PC-9 (cell line): ENCODE data around the gene OSBPL8. TPM values are rescaled to one million over a fixed set of nuclear protein-coding genes. Genes with fewer than 3 reads are reported as not detected.

Source experiments
- BruUV-seq: library from RNA; stranded (reverse); fragments of 400-500 nt; replicated peaks from 2 replicates; lab custom pipeline; 2021; lab: Mats Ljungman, UMichigan
- CTCF ChIA-PET: fragments of 300-600 bp; sonication (Branson Sonifier 250); formaldehyde crosslinking; loops from one replicate; lab custom pipeline; 2022; ENCODE audit warnings: antibody characterized with exemption; lab: Charles Lee
- POLR2A ChIA-PET: fragments of 300-600 bp; sonication (Branson Sonifier 250); formaldehyde crosslinking; loops from one replicate; lab custom pipeline; 2022; ENCODE audit warnings: antibody characterized with exemption; ENCODE audit not compliant: unreplicated experiment; lab: Charles Lee
- DNase-seq, 2 experiments: peaks; one replicate each; pipeline versions ENCODE4 v3.0.0 to v3.0.0-alpha.2; 2015 to 2022; ENCODE audit warnings: mixed read lengths in 1 of 2
- H2AFZ ChIP-seq: fragments of 200-600 bp; sonication (generic); 2 replicates; pipeline ENCODE4 v1.8.1; 2017; ENCODE audit warnings: antibody characterized with exemption
- H3F3A ChIP-seq: fragments of 200-600 bp; sonication (generic); 2 replicates; pipeline ENCODE4 v1.8.1; 2017; ENCODE audit warnings: antibody characterized with exemption, mild to moderate bottlenecking, low read depth; ENCODE audit not compliant: insufficient read depth
- H3K27ac ChIP-seq: fragments of 200-600 bp; sonication (generic); 2 replicates; pipeline ENCODE4 v1.6.1; 2016; ENCODE audit warnings: mixed run types
- H3K27me3 ChIP-seq: fragments of 200-600 bp; sonication (generic); 2 replicates; pipeline ENCODE4 v1.6.1; 2016; ENCODE audit warnings: low read depth, mixed run types; ENCODE audit not compliant: insufficient read depth
- H3K36me3 ChIP-seq: fragments of 200-600 bp; sonication (generic); 2 replicates; pipeline ENCODE4 v1.6.1; 2016; ENCODE audit warnings: low read depth, mixed run types
- H3K4me1 ChIP-seq: fragments of 200-600 bp; sonication (generic); replicated peaks from 2 replicates; pipeline ENCODE4 v1.6.1; 2016; ENCODE audit warnings: mixed run types; ENCODE audit not compliant: insufficient read depth
- H3K4me2 ChIP-seq: fragments of 200-600 bp; sonication (generic); 2 replicates; pipeline ENCODE4 v1.6.1; 2017; ENCODE audit warnings: mixed run types
- H3K4me3 ChIP-seq: fragments of 200-600 bp; sonication (generic); 2 replicates; pipeline ENCODE4 v1.6.1; 2016; ENCODE audit warnings: mixed run types
- H3K79me2 ChIP-seq: fragments of 200-600 bp; sonication (generic); 2 replicates; pipeline ENCODE4 v1.6.1; 2017; ENCODE audit warnings: low read depth, mixed run types
- H3K9me2 ChIP-seq: fragments of 200-600 bp; sonication (generic); 2 replicates; pipeline ENCODE4 v1.8.1; 2017; ENCODE audit warnings: mild to moderate bottlenecking; ENCODE audit not compliant: insufficient read depth
- H3K9me3 ChIP-seq: fragments of 200-600 bp; sonication (generic); 2 replicates; pipeline ENCODE4 v1.8.1; 2016; ENCODE audit warnings: low read depth; ENCODE audit not compliant: insufficient read depth
- H4K20me1 ChIP-seq: fragments of 200-600 bp; sonication (generic); 2 replicates; pipeline ENCODE4 v1.8.1; 2017; ENCODE audit not compliant: insufficient read depth
- EZH2 ChIP-seq: fragments of 200-600 bp; sonication (generic); IDR thresholded peaks from 2 replicates; pipeline ENCODE4 v1.8.0; 2017; ENCODE audit warnings: antibody characterized with exemption, low read depth
- intact Hi-C: fragments of 100-400 bp; cut with micrococcal nuclease; formaldehyde crosslinking; loops from one replicate; pipeline ENCODE4 v1.10.0; 2022; ENCODE audit not compliant: unreplicated experiment
- total RNA-seq: library from RNA; stranded (reverse); gene quantifications from 2 replicates; pipeline ENCODE4 v1.2.3, GENCODE V29; 2021
- TF ChIP-seq, protein P1 (sequence below): fragments of 200-600 bp; sonication (generic); conservative IDR thresholded peaks from 2 replicates; pipeline ENCODE4 v1.6.1; 2017; ENCODE audit warnings: mixed run types, antibody characterized with exemption, mild to moderate bottlenecking, moderate library complexity

Gene OSBPL8
- total RNA-seq, 1 experiment from 2014 or later = 53.2 TPM

DNA sequence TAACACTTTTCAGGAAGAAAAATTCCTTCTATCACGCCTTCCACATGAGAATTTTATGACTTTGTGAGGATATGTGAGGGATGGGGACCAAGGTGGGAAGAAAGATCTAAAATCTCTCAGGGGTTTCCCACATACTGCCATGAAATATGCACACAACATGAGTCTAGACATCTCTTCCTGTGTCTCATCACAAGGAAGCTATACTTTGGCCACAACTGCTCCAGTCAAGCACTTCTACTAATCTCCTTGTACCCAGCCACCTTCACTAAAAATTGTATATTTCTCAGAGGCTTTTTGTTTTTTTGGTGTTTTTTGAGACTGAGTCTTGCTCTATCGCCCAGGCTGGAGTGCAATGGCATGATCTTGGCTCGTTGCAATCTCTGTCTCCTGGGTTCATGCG lies 3.2 kb downstream of the OSBPL8 start:
- no peaks in the 10 kb centered on the region; the same call in 1 of the 2 replicates for H4K20me1 ChIP-seq
- ChIA-PET POLR2A (no interaction called here), CTCF (no interaction called here)
- no peak overlapping the region for H3K4me3 ChIP-seq
- H3K9me3 ChIP-seq = no peaks in the 10 kb centered on the region
- TSS peak; percentile 4 for BruUV-seq
- no peaks in the 10 kb centered on the region for H3F3A ChIP-seq
- peaks cover 68% of the 10 kb centered on the region for H3K79me2 ChIP-seq
- no peak overlapping the region for H3K27ac ChIP-seq
- peaks cover 10% of the 10 kb centered on the region; the same call in 1 of the 2 replicates for H3K4me1 ChIP-seq
- H3K9me2 ChIP-seq = no peaks in the 10 kb centered on the region
- no peak for DNase-seq
- no peaks in the 10 kb centered on the region for H3K36me3 ChIP-seq
- H3K4me2 ChIP-seq = no peak overlapping the region
- TF ChIP-seq, protein P1, sequence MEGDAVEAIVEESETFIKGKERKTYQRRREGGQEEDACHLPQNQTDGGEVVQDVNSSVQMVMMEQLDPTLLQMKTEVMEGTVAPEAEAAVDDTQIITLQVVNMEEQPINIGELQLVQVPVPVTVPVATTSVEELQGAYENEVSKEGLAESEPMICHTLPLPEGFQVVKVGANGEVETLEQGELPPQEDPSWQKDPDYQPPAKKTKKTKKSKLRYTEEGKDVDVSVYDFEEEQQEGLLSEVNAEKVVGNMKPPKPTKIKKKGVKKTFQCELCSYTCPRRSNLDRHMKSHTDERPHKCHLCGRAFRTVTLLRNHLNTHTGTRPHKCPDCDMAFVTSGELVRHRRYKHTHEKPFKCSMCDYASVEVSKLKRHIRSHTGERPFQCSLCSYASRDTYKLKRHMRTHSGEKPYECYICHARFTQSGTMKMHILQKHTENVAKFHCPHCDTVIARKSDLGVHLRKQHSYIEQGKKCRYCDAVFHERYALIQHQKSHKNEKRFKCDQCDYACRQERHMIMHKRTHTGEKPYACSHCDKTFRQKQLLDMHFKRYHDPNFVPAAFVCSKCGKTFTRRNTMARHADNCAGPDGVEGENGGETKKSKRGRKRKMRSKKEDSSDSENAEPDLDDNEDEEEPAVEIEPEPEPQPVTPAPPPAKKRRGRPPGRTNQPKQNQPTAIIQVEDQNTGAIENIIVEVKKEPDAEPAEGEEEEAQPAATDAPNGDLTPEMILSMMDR = no peak
- TF ChIP-seq EZH2 = no peak
- intact Hi-C loops = no loop called here
- H2AFZ ChIP-seq = no peak overlapping the region
- H3K27me3 ChIP-seq = no peaks in the 10 kb centered on the region

DNA sequence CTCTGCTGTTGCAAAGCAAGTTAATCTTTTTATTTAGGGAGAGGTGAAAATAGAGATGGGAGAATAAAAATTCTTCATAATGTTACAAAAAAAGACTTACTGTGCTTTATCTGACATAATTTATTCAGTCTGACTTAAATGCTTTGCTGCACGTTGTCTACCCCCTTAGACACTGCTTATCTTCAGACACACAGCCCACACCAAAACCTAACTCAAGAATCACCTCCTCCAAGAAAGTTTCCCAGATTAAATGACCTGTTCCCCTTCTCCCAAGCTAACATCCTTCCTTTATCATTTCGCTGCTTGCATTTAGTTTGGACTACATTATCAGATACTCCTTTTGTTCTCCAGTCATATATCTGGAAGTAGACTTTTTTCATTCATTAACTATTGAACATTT lies 3.8 kb downstream of the OSBPL8 start:
- Histone ChIP-seq H3K9me2 (no peaks in the 10 kb centered on the region), H3K27me3 (no peaks in the 10 kb centered on the region), H3K4me3 (no peak overlapping the region), H3K36me3 (no peaks in the 10 kb centered on the region), H4K20me1 (no peaks in the 10 kb centered on the region; the same call in 1 of the 2 replicates), H3F3A (no peaks in the 10 kb centered on the region), H3K27ac (no peak overlapping the region), H3K4me1 (peaks cover 10% of the 10 kb centered on the region; the same call in 1 of the 2 replicates), H2AFZ (no peak overlapping the region), H3K9me3 (no peaks in the 10 kb centered on the region), H3K4me2 (no peak overlapping the region), H3K79me2 (peaks cover 70% of the 10 kb centered on the region)
- intact Hi-C loops = no loop called here
- no peak for DNase-seq
- POLR2A ChIA-PET = no interaction called here
- TF ChIP-seq EZH2 = no peak
- TF ChIP-seq, protein P1 = no peak
- BruUV-seq = no TSS peak
- CTCF ChIA-PET = no interaction called here

DNA sequence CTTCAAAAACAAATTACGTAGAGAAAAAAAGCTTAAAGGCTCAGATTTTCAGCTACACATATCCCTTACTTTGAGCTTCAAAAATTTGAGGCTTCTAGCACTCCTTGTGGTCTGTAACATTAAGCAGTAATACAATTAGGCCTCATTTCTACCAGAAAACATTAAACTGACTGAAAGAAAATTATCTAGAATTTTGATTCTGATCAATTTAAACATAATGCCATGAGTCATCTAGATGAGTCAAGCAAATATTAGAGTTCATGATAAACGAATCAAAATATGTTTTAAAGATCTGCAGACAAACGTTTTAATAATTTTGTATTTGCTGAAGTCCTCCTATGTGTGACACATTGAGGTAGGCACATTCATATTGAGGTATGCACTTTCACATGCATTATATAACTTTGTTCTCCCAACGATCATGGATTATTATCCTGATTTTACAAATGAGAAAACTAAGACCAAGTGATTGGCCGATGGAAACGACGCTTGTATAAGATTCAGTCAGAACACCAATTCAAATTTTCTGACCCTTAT lies 4.3 kb downstream of the OSBPL8 start:
- no peaks in the 10 kb centered on the region for H3K9me2 ChIP-seq
- no TSS peak for BruUV-seq
- intact Hi-C loops = no loop called here
- no peaks in the 10 kb centered on the region for H3K27me3 ChIP-seq
- H3K4me2 ChIP-seq = no peak overlapping the region
- TF ChIP-seq, protein P1 = no peak
- no peak for TF ChIP-seq EZH2
- no peak overlapping the region for H2AFZ ChIP-seq
- no peaks in the 10 kb centered on the region; the same call in 1 of the 2 replicates for H4K20me1 ChIP-seq
- no peaks in the 10 kb centered on the region for H3F3A ChIP-seq
- H3K4me1 ChIP-seq = peaks cover 10% of the 10 kb centered on the region; the same call in 1 of the 2 replicates
- H3K36me3 ChIP-seq = no peaks in the 10 kb centered on the region
- no peak overlapping the region for H3K27ac ChIP-seq
- CTCF ChIA-PET = interaction anchor here (0.6 kb wide), 1 partner anchor 58 kb away, joined by 3 read pairs; no protein-coding TSS in a partner anchor
- no peaks in the 10 kb centered on the region for H3K9me3 ChIP-seq
- POLR2A ChIA-PET = no interaction called here
- DNase-seq = no peak
- no peak overlapping the region for H3K4me3 ChIP-seq
- H3K79me2 ChIP-seq = peaks cover 70% of the 10 kb centered on the region
